Right cardiac atrium (tissue), 5 donors: ENCODE data around the gene PRIMA1. TPM values are rescaled to one million over a fixed set of nuclear protein-coding genes. Genes with fewer than 3 reads are reported as not detected.

Source experiments
- ATAC-seq, 2 donors: fragments of 200-7000 bp; cut with Tn5 transposase; one replicate each; pipeline versions ENCODE4 v1.8.0 to v1.9.1; 2020; ENCODE audit warnings: moderate library complexity in 2 of 2, mild to moderate bottlenecking in 1 of 2
- DNase-seq, 3 donors: peaks; one replicate each; pipeline ENCODE4 v3.0.0-alpha.2; 2020
- H3K27ac ChIP-seq: one replicate; pipeline ENCODE4 v1.5.1; 2013; ENCODE audit warnings: mild to moderate bottlenecking, low read length, control low read depth, moderate library complexity
- H3K27me3 ChIP-seq: one replicate; pipeline ENCODE4 v1.6.1; 2013; ENCODE audit not compliant: control insufficient read depth, insufficient read depth
- H3K4me1 ChIP-seq: one replicate; pipeline ENCODE4 v1.6.1; 2013; ENCODE audit warnings: low read length; ENCODE audit not compliant: control insufficient read depth, insufficient read depth
- H3K4me3 ChIP-seq: one replicate; pipeline ENCODE4 v1.5.1; 2013; ENCODE audit warnings: low read length, control low read depth
- H3K9me3 ChIP-seq: one replicate; pipeline ENCODE4 v1.6.1; 2013; ENCODE audit warnings: low read length; ENCODE audit not compliant: control insufficient read depth
- WGBS: extraction: QIAGEN DNeasy Blood & Tissue Kit; methylation state at CpG from one replicate; pipeline ENCODE4 v1.1.7; 2013; 5-methylcytosine and 5-hydroxymethylcytosine counted together
- intact Hi-C, 4 donors: fragments of 100-400 bp; cut with DNase I; formaldehyde crosslinking; loops; one replicate each; pipeline versions ENCODE4 v1.11.0 to v1.14.0; 2022 to 2023
- polyA plus RNA-seq: library from polyadenylated mRNA; stranded (reverse); fragments of 200-250 nt; gene quantifications from one replicate; pipeline ENCODE4 v1.2.3, GENCODE V29; 2013
- total RNA-seq, 4 donors: library from RNA; stranded (reverse); fragmentation: NEBNext Ultra II Directional; extraction: Animal tissue kit (Norgen Biotek cat#: 25700); gene quantifications; one replicate each; pipeline ENCODE4 v1.2.1, GENCODE V29; 2021
- donor health status: healthy with polysubstance abuse.
- donor health status: DM: no; HTN: yes; CAD: no.
- donor health status: DM: no; HTN: no; CAD: no.
- donor health status: DM: no; HTN: yes; CAD: no; lungs with severe emphysema.
- donor health status: DM: yes; HTN: yes; CAD: no.

PRIMA1 gene
- total and polyA plus RNA-seq, 5 donors: 5.9 to 11.7 (median 8.8) TPM

DNA sequence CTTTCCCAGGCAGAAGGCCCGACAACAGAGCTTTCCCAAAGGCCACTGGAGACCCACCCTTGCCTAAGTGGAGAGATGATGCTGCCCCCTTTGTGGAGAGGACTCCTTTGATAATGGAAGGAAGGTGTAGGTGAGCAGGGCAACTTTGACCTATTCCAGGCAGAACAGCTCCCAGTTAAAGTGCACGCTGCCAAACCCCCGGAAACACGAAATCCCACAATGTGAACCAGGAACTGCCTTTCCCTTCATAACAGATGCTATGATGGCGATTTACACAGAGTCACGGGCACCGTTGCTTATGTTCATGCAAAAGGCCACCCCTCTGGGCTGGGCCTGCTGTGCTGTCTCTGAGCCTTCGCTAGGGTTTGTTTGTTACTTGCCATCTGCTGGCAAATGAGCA lies 34.6 kb downstream of the PRIMA1 start:
- no peak for ATAC-seq
- no peaks in the 10 kb centered on the region for H3K27me3 ChIP-seq
- DNase-seq: peak in 1 of 3 donors; percentile 2
- peaks cover 20% of the 10 kb centered on the region for H3K4me1 ChIP-seq
- intact Hi-C loops: no loop called here
- 91% methylated on average over 8 of the region's 8 CpGs for WGBS
- no peak overlapping the region for H3K27ac ChIP-seq
- no peaks in the 10 kb centered on the region for H3K9me3 ChIP-seq
- H3K4me3 ChIP-seq: no peak overlapping the region

DNA sequence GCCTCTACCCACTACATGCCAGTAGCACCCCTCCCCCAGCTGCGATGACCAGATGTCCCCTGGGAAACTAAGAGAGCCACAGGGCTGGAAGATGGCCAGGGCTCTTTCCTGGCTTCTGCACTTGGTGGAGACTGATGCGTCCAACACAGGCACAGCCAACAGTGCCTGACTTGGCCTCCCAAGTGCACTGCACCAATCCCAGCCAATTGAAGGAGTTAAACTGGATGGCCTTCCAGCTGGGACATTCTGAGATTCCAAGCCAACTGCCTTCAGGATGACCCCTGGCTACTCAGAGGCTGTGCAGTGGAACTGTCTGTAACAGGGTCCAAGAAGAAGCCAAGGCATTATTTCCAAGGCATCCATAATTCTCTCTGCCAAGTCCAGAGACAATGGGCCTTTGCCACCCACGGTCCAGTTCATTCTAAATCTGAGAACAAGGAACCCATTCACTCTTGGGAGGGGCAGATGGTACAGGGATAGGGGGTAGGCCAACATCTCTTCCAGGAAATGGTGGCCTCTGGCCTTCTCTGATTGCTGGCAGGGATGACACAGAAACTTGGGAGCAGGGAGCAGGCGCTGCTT lies 35.2 kb downstream of the PRIMA1 start:
- no peak overlapping the region for H3K4me3 ChIP-seq

DNA sequence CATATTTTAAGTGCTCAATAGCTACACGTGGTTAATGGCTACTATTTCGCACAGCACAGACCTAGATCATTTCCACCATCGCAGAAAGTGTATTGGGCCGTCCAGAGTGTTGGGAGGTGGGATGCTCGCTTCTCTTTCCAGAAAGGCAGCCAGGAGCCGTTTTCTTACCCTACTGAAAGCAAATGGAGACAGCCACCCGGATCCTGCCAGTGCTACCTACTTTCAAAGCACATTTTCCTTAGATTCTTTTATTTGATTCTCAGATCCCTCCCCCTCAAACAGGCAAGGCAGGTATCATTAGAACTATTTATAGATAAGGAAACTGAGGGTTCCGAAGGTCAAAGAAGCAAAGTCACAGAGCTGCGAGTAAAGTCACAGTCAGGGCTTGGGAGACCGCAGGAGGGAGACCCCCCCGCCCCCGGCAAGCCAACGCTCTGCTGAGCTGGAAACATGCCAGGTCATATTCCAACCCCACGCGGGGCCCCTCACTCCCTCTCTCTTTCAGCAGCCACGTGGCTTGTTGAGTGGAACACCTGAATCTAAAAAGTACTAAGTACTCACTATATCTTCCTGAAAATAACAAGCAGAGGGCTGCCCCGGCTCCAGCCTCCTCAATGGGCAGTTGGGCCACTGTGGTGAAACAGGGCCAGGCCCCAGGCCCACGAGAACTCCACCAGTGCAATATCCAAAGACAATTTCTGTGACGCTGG lies 36.2 kb downstream of the PRIMA1 start:
- Histone ChIP-seq H3K9me3 (no peaks in the 10 kb centered on the region), H3K4me1 (peaks cover 23% of the 10 kb centered on the region), H3K4me3 (no peak overlapping the region), H3K27ac (peak overlapping the region; percentile 66), H3K27me3 (no peaks in the 10 kb centered on the region)
- DNase-seq (peak in 1 of 3 donors; percentile 47), ATAC-seq (no peak)
- intact Hi-C loops: no loop called here
- 61% methylated on average over 19 of the region's 19 CpGs for WGBS

More for the DNA sequence above, 35.2 kb downstream of the PRIMA1 start:
- peaks cover 20% of the 10 kb centered on the region for H3K4me1 ChIP-seq
- H3K27me3 ChIP-seq: no peaks in the 10 kb centered on the region
- WGBS: 31% methylated on average over 4 of the region's 4 CpGs
- DNase-seq (peak; percentile 74 to 92 (median 90)), ATAC-seq (peak; percentile 70 to 72)
- H3K9me3 ChIP-seq: no peaks in the 10 kb centered on the region
- H3K27ac ChIP-seq: peak overlapping the region; percentile 71
- intact Hi-C loops: no loop called here

DNA sequence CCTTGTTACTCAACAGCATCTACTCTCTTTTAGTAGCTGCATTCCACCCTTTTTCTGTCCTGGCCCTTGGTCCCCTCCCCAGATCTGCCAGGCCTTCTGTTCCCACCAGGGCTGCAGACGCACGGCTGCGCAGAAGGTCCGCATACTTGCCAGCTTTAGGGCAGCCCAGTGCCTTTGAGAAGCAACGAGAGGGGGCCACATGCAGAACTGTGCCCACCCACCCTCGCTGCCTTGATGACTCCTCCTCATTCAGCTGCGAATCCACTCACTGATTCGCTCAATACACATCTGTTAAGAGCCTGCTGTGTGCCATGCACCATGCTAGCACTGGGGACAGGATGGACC lies 39.2 kb downstream of the PRIMA1 start:
- no peak overlapping the region for H3K4me3 ChIP-seq
- H3K4me1 ChIP-seq: peaks cover 23% of the 10 kb centered on the region
- peak overlapping the region; percentile 63 for H3K27ac ChIP-seq
- intact Hi-C loops: no loop called here
- no peaks in the 10 kb centered on the region for H3K9me3 ChIP-seq
- ATAC-seq: no peak
- 89% methylated on average over 8 of the region's 8 CpGs for WGBS
- DNase-seq: peak in 1 of 3 donors; percentile 52
- no peaks in the 10 kb centered on the region for H3K27me3 ChIP-seq

DNA sequence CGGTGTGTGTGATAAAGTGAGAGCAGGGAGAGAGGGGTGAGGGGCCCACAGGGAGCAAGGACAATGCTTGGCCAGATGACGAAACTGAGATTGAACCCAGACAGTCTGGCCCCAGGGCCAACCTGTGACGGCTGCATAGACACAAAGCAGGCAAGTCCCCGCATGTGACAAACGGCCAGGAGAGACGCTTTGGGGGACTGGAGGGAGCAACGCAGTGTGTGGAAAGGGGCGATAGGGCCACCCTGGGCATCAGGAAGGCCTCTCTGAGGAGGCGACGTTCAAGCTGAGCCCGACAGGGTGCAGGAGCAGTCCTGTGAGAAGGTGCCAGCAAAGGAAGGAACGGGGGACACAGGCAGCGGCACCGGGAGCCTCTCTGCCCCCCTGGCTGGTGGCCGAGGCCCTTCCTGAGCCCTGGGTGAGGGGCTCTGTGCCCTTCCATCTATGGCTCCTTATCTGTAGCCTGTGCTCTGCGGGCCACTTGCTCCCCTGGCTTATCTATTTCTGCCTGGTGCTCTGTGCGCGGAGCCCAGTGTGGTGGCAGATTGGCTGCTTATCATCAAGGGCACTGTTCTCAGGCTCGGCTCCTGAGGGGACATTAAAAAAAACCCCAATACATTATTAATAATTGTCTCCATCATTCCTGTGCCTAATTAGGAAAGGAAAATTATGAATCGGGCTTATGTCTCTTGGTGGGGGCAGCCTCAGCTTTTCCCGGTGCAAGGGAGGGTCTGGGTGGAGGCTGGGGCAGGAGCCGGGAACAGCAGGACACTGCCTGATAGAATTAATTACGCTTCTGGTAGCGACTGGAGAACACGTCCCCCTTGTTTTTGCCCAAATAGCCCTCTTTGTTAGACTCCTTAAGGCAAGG lies 39.8 kb downstream of the PRIMA1 start:
- Histone ChIP-seq H3K9me3 (no peaks in the 10 kb centered on the region), H3K4me1 (peaks cover 19% of the 10 kb centered on the region), H3K27ac (peak overlapping the region; percentile 63), H3K27me3 (no peaks in the 10 kb centered on the region), H3K4me3 (no peak overlapping the region)
- intact Hi-C loops: no loop called here
- ATAC-seq: peak; percentile 42 to 44
- 36% methylated on average over 25 of the region's 25 CpGs for WGBS
- DNase-seq: peak in 2 of 3 donors; percentile 59 to 71

DNA sequence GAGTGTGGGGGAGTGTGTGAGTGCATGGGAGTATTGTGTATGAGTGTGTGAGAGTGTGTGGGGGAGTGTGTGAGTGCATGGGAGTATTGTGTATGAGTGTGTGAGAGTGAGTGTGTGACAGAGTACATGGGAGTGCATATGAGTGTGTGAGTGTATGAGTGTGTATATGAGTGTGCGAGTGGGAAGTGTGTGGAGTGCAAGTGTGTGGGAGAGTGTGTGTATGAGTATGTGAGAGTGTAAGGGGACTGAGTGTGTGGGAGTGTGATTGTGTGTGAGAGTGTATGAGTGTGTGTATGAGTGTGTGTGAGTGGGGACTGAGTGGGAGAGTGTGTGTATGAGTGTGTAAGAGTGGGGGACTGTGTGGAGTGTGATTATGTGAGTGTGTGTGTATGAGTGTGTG lies 40.7 kb downstream of the PRIMA1 start:
- H3K27ac ChIP-seq: peak overlapping the region; percentile 63
- ATAC-seq (no peak), DNase-seq (no peak)
- no peak overlapping the region for H3K4me3 ChIP-seq
- H3K27me3 ChIP-seq: no peaks in the 10 kb centered on the region
- H3K4me1 ChIP-seq: peaks cover 14% of the 10 kb centered on the region
- intact Hi-C loops: no loop called here
- H3K9me3 ChIP-seq: no peaks in the 10 kb centered on the region
- 91% methylated on average over 1 of the region's 1 CpG for WGBS

DNA sequence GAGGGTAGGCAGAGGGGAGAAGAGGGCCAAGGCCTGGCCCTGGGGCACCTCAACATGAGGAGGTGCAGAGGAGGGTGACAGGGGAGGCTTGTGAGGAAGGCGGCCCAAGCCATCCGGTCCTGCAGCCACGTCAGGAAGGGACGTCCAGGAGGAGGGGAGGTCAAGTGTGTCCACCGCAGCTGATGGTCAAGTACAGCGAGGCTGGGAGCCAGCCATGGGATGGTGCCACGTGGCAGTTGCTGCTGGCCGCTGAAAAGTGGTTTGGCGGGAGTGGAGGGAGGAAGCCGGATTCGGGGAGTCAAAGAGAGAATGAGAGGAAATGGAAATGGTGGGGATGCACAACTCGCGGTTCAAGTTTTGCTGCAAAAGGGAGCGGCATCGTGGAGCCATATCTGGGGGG lies 41.2 kb downstream of the PRIMA1 start:
- Histone ChIP-seq H3K9me3 (no peaks in the 10 kb centered on the region), H3K4me1 (peaks cover 13% of the 10 kb centered on the region), H3K27me3 (no peaks in the 10 kb centered on the region), H3K27ac (no peak overlapping the region), H3K4me3 (no peak overlapping the region)
- DNase-seq (peak in 2 of 3 donors; percentile 63 to 70), ATAC-seq (peak in 1 of 2 donors; percentile 4)
- intact Hi-C loops: no loop called here
- 56% methylated on average over 15 of the region's 15 CpGs for WGBS

DNA sequence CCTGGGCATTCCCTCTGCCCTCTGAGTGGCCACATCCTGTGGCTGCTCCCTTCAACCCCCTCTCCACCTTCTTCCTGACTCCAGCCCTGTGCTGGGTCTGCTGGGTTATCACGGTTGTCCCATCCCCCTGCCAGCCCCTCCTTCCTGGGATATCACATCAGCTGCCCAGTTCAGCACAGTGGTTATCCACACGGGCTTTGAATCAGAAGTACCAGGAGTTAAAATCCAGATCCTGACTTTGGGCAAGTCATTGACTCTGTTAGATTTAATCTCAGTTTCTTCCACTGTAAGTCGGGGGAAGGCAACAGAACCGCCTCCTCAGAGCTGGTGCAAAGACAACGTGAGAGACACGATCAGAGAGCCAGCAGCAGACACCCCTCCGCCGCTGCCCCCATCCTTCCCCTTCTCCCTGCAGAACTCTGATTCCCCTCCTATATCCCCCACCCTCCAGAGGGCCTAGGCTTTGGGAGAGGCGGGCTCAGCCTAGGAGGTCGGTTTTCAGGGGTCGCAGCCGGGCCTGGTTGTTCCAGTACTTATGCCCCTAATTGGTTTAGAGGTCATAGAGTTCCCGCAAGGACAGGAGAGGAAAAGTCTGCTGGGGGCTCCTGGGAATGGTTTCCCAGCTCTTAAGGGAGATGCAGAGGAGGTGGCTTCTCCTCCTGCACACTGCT lies 42.5 kb downstream of the PRIMA1 start:
- no peaks in the 10 kb centered on the region for H3K9me3 ChIP-seq
- ATAC-seq (no peak), DNase-seq (peak in 1 of 3 donors; percentile 27)
- H3K4me1 ChIP-seq: peaks cover 13% of the 10 kb centered on the region
- no peak overlapping the region for H3K4me3 ChIP-seq
- H3K27me3 ChIP-seq: no peaks in the 10 kb centered on the region
- intact Hi-C loops: no loop called here
- H3K27ac ChIP-seq: no peak overlapping the region
- WGBS: 57% methylated on average over 13 of the region's 13 CpGs

DNA sequence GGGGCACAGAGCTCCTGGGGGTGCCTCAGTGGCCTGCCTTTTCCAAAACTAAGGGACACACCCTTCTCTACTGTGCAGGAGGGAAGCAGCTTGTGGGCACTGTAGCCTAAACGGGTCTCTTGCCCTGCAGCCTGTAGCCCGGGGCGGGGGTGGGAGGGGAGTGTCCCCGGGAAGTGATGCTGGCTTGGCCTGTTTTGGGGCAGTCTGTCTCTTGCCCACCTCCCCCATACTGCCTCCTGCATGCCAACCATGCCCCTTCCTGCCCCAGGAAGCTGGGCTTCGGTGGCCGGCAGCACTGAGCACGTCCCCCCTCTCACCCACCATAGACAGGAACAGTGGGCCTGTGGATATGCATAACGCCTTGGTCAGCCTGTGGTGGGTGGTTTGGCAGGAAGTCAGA lies 43.4 kb downstream of the PRIMA1 start:
- no peak for ATAC-seq
- intact Hi-C loops: no loop called here
- peak in 1 of 3 donors; percentile 41 for DNase-seq
- H3K9me3 ChIP-seq: no peaks in the 10 kb centered on the region
- 59% methylated on average over 8 of the region's 8 CpGs for WGBS
- H3K27ac ChIP-seq: no peak overlapping the region
- peaks cover 13% of the 10 kb centered on the region for H3K4me1 ChIP-seq
- no peaks in the 10 kb centered on the region for H3K27me3 ChIP-seq
- no peak overlapping the region for H3K4me3 ChIP-seq

DNA sequence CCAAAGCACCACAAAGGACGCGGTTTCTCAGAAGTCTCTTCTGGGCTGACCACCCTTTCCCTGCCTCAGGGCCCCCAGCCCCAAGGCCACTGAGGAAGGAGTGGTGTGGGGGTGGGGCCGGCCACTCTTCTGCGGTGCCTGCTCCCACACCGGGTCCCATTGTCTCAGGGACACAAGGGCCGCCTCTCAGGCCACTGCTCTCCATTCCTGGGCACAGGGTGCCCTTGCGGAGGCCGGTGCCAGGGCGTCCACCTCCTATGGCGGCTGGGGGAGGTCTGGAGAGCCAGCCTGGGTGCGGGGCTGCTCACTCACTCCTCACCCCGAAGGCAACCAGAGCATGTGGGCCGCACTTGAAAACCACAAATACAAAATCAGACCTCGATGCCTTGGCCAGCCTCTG lies 44.1 kb downstream of the PRIMA1 start:
- Histone ChIP-seq H3K27ac (no peak overlapping the region), H3K9me3 (no peaks in the 10 kb centered on the region), H3K4me1 (peaks cover 13% of the 10 kb centered on the region), H3K27me3 (no peaks in the 10 kb centered on the region), H3K4me3 (no peak overlapping the region)
- intact Hi-C loops: no loop called here
- ATAC-seq (no peak), DNase-seq (peak in 1 of 3 donors; percentile 56)
- WGBS: 76% methylated on average over 14 of the region's 14 CpGs
